Hepatocyte (in vitro differentiated cells): ENCODE measurements around the gene TREML2. TPM values are rescaled to one million over a fixed set of nuclear protein-coding genes. Genes with fewer than 3 reads are reported as not detected.
A peak's percentile ranks its signal among the peaks of the same experiment; 100 is the strongest.

Experiments used
- DNase-seq: peaks from one replicate; pipeline ENCODE4 v3.0.0-alpha.2; 2016; ENCODE audit warnings: low spot score
- H2AFZ ChIP-seq: fragments of 200-600 bp; sonication (generic); 2 replicates; pipeline ENCODE4 v1.6.0; 2016; ENCODE audit warnings: antibody characterized with exemption, mild to moderate bottlenecking
- H3K27ac ChIP-seq: fragments of 200-600 bp; sonication (generic); 2 replicates; pipeline ENCODE4 v1.5.1; 2016; ENCODE audit warnings: mild to moderate bottlenecking
- H3K27me3 ChIP-seq: fragments of 200-600 bp; sonication (generic); 2 replicates; pipeline ENCODE4 v1.6.1; 2016
- H3K36me3 ChIP-seq: fragments of 200-600 bp; sonication (generic); replicated peaks from 2 replicates; pipeline ENCODE4 v1.5.1; 2016; ENCODE audit warnings: low read depth; ENCODE audit not compliant: insufficient read depth
- H3K4me1 ChIP-seq: fragments of 200-600 bp; sonication (generic); 2 replicates; pipeline ENCODE4 v1.5.1; 2016; ENCODE audit warnings: mild to moderate bottlenecking, moderate library complexity; ENCODE audit not compliant: insufficient read depth
- H3K4me2 ChIP-seq: fragments of 200-600 bp; sonication (generic); 2 replicates; pipeline ENCODE4 v1.6.0; 2016
- H3K4me3 ChIP-seq: fragments of 200-600 bp; sonication (generic); 2 replicates; pipeline ENCODE4 v1.5.1; 2016; ENCODE audit warnings: mild to moderate bottlenecking
- H3K79me2 ChIP-seq: fragments of 200-600 bp; sonication (generic); 2 replicates; pipeline ENCODE4 v1.6.0; 2017; ENCODE audit warnings: mild to moderate bottlenecking
- H3K9me2 ChIP-seq: fragments of 200-600 bp; sonication (generic); replicated peaks from 2 replicates; pipeline ENCODE4 v1.6.0; 2017; ENCODE audit warnings: mild to moderate bottlenecking; ENCODE audit not compliant: insufficient read depth
- H3K9me3 ChIP-seq: fragments of 200-600 bp; sonication (generic); 2 replicates; pipeline ENCODE4 v1.5.1; 2016; ENCODE audit warnings: low read depth, mild to moderate bottlenecking
- H4K20me1 ChIP-seq: fragments of 200-600 bp; sonication (generic); 2 replicates; pipeline ENCODE4 v1.6.0; 2016; ENCODE audit warnings: mild to moderate bottlenecking; ENCODE audit not compliant: insufficient read depth, poor library complexity, severe bottlenecking
- EZH2 ChIP-seq: fragments of 200-600 bp; sonication (generic); IDR thresholded peaks from 2 replicates; pipeline ENCODE4 v1.6.1; 2016; ENCODE audit warnings: antibody characterized with exemption, mild to moderate bottlenecking, borderline replicate concordance
- EZH2phosphoT487 ChIP-seq: fragments of 200-600 bp; sonication (generic); IDR thresholded peaks from one replicate; pipeline ENCODE4 v1.6.1; 2018; ENCODE audit warnings: antibody characterized with exemption, mild to moderate bottlenecking, low read depth, moderate library complexity; ENCODE audit not compliant: unreplicated experiment, severe bottlenecking
- WGBS: methylation state at CpG from one replicate; pipeline ENCODE4 v1.1.6; 2016; ENCODE audit warnings: low lambda C conversion rate; ENCODE audit errors: missing lambda C conversion rate; 5-methylcytosine and 5-hydroxymethylcytosine counted together
- polyA plus RNA-seq: library from polyadenylated mRNA; unstranded; fragments of >200 nt; fragmentation: Nextera tagmentation; extraction: Ambion mirVana; gene quantifications from 2 replicates; pipeline ENCODE4 v1.2.1, GENCODE V29; 2016
- total RNA-seq: library from RNA; depleted of rRNA; stranded (reverse); fragments of >200 nt; gene quantifications from 2 replicates; pipeline ENCODE4 v1.2.3, GENCODE V29; 2014
- TF ChIP-seq, protein P1 (sequence below): fragments of 200-600 bp; sonication (generic); IDR thresholded peaks from 2 replicates; pipeline ENCODE4 v1.5.1; 2016; ENCODE audit warnings: antibody characterized with exemption, mild to moderate bottlenecking; ENCODE audit not compliant: poor library complexity

The TREML2 gene
- total and polyA plus RNA-seq, 2 experiments from 2014 or later, result 0.40 TPM; not detected in 1

DNA sequence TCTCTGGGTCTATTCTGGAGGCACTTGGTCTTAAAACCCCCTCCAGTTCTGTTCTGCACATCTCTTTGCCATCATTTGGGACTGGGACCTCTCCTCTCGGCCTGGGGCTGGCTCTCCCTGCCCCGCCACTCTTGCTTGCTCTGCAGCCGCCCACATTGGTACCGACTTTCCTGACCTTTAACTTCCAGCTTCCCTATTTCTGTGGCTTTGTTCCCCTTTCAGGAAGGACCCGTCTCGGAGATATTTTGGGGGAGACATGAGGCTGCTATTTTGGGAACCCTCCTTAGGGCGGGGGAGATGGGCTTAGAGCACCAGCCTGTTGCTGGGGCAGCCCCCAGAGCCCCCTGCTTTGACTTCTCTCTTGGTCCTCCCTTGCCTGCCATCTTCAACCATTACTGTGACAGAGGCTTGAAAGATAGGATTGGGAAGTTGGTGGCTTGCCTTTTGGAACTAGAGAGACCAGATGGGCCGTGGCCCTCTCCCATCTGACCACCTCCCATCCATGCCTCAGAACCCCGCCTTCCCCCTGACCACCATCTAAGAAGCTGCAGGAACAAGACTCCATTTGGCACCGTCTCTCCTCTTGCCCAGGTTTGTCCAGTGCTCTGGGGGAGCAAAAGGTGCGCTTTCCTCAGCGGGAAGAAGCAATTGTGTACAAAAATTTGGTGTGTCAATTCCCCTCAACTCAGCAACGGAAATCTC, 38.9 kb downstream of the TREML2 start:
- Histone ChIP-seq H3K4me2 (no peak overlapping the region), H3K27me3 (no peaks in the 10 kb centered on the region), H3K9me3 (no peaks in the 10 kb centered on the region), H2AFZ (no peak overlapping the region), H3K27ac (no peak overlapping the region), H3K4me3 (no peak overlapping the region), H3K9me2 (no peaks in the 10 kb centered on the region), H3K4me1 (no peaks in the 10 kb centered on the region), H3K36me3 (no peaks in the 10 kb centered on the region), H3K79me2 (no peaks in the 10 kb centered on the region), H4K20me1 (no peaks in the 10 kb centered on the region)
- no peak for TF ChIP-seq EZH2
- DNase-seq, result no peak
- 91% methylated on average over 13 of the region's 13 CpGs for WGBS

DNA sequence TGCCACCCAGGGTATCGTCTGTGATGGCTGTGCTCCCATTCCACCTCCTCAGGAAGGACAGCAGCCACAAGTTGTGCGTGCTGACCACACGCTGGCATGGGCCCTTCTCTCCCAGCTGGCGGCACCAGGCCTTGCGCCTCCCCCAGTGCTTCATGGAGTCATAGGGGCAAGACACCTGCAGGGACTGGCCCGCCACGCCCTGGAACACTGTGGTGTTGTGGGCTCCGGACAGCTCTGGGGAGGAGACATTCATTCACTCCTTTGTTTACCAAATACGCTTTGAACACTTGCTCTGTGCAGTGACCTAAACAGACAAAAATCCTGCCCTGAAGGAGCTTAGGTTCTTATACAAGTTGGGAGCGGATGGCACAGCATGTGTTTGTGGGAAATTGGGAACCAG, 39.6 kb downstream of the TREML2 start:
- no peak overlapping the region for H3K4me3 ChIP-seq
- H3K79me2 ChIP-seq, result no peaks in the 10 kb centered on the region
- no peaks in the 10 kb centered on the region for H3K9me3 ChIP-seq
- no peak overlapping the region for H2AFZ ChIP-seq
- H3K4me1 ChIP-seq, result no peaks in the 10 kb centered on the region
- H3K4me2 ChIP-seq, result no peak overlapping the region
- H3K27ac ChIP-seq, result no peak overlapping the region
- H3K27me3 ChIP-seq, result no peaks in the 10 kb centered on the region
- no peaks in the 10 kb centered on the region for H4K20me1 ChIP-seq
- TF ChIP-seq EZH2phosphoT487, result no peak
- WGBS, result 92% methylated on average over 10 of the region's 10 CpGs
- H3K36me3 ChIP-seq, result no peaks in the 10 kb centered on the region
- DNase-seq, result no peak
- no peaks in the 10 kb centered on the region for H3K9me2 ChIP-seq

DNA sequence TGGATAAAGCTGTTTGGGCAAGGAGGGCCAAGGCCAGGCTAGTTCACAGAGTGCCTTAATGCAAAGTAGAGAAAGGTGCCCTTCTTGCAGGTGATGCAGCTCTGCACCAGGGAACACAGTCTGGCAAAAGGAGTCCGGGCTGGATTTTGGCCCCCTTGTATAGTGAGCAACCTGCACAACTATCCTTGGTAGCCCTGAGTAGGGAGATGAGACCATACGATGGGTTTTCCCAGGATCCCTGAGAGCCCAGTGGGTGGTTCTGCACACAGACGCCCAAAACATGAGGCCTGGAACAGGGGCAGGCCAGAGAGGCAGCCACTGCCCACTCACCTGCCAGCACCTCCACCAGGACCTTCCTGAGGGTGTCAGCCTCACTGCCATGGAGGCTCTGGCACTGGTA, 40.0 kb downstream of the TREML2 start:
- TF ChIP-seq, protein P1, sequence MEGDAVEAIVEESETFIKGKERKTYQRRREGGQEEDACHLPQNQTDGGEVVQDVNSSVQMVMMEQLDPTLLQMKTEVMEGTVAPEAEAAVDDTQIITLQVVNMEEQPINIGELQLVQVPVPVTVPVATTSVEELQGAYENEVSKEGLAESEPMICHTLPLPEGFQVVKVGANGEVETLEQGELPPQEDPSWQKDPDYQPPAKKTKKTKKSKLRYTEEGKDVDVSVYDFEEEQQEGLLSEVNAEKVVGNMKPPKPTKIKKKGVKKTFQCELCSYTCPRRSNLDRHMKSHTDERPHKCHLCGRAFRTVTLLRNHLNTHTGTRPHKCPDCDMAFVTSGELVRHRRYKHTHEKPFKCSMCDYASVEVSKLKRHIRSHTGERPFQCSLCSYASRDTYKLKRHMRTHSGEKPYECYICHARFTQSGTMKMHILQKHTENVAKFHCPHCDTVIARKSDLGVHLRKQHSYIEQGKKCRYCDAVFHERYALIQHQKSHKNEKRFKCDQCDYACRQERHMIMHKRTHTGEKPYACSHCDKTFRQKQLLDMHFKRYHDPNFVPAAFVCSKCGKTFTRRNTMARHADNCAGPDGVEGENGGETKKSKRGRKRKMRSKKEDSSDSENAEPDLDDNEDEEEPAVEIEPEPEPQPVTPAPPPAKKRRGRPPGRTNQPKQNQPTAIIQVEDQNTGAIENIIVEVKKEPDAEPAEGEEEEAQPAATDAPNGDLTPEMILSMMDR, result no peak
- TF ChIP-seq EZH2, result no peak
- no peak for TF ChIP-seq EZH2phosphoT487
- Histone ChIP-seq H4K20me1 (no peaks in the 10 kb centered on the region), H3K9me2 (no peaks in the 10 kb centered on the region), H3K27ac (no peak overlapping the region), H3K27me3 (no peaks in the 10 kb centered on the region), H3K4me1 (no peaks in the 10 kb centered on the region), H3K4me3 (no peak overlapping the region), H3K79me2 (no peaks in the 10 kb centered on the region), H2AFZ (no peak overlapping the region), H3K36me3 (no peaks in the 10 kb centered on the region), H3K9me3 (no peaks in the 10 kb centered on the region), H3K4me2 (no peak overlapping the region)
- no peak for DNase-seq
- 89% methylated on average over 3 of the region's 3 CpGs for WGBS

DNA sequence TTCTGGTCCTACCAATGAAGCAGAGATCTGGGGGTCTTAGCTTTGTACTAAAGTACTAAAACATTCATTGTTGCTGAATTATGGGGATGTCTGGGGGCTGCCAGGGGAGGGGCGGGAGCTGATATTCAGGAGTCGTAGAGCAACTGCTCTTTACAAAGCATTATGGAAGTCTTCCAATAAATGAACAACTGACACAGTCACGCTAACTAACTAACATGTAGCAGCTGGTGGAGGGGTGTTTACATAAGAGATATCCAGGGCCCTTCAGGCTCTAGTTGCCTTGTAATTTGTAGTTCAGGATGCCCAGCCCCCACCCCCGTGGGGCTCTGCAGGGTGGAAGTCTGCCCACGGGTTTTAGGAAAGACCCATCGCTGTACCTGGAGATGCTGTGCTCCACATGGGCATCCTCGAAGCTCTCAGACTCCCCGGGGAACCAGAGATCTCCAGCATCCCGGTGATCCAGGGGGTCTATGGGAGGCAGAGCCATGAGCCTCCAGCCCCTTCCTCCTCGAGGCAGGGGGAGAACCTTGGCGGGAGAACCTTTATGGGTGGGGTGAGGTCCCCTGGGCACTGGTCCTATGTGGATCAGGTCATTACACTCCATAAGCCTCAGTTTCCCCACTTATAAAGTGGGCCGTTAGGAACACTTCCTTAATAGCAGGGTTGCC, 41.4 kb downstream of the TREML2 start:
- Histone ChIP-seq H3K27ac (no peak overlapping the region), H3K9me2 (no peaks in the 10 kb centered on the region), H3K79me2 (no peaks in the 10 kb centered on the region), H4K20me1 (no peaks in the 10 kb centered on the region), H3K36me3 (no peaks in the 10 kb centered on the region), H3K4me1 (peaks cover 9% of the 10 kb centered on the region), H3K9me3 (no peaks in the 10 kb centered on the region), H3K4me3 (no peak overlapping the region), H3K27me3 (no peaks in the 10 kb centered on the region), H2AFZ (no peak overlapping the region), H3K4me2 (no peak overlapping the region)
- 82% methylated on average over 12 of the region's 12 CpGs for WGBS
- TF ChIP-seq EZH2phosphoT487 (no peak), EZH2 (no peak)
- TF ChIP-seq, protein P1, result no peak
- DNase-seq, result peak; percentile 15
